Transverse colon (tissue), 4 donors: ENCODE results near the gene SLC45A1. TPM values are rescaled to one million over a fixed set of nuclear protein-coding genes. Genes with fewer than 3 reads are reported as not detected.
A peak's percentile ranks its signal among the peaks of the same experiment; 100 is the strongest.
"Not testable (repeated sequence)": the region's sequence is repeated elsewhere in the genome, so short reads cannot be mapped to it uniquely, and the experiment has no call there.

Experiments
- DNase-seq: peaks from one replicate; pipeline ENCODE4 v3.0.0-alpha.2; 2019
- H3K27ac ChIP-seq, 4 donors: fragments of 200-600 bp; sonication (generic); 2 replicates each; pipeline ENCODE4 v1.5.1; 2016 to 2018; ENCODE audit warnings: inconsistent platforms in 4 of 4
- H3K27me3 ChIP-seq: fragments of 200-600 bp; sonication (generic); 2 replicates; pipeline ENCODE4 v1.5.1; 2017; ENCODE audit warnings: inconsistent platforms
- H3K36me3 ChIP-seq, 4 donors: fragments of 200-600 bp; sonication (generic); 2 replicates each; pipeline ENCODE4 v1.5.1; 2017 to 2019; ENCODE audit warnings: inconsistent platforms in 4 of 4
- H3K4me1 ChIP-seq, 4 donors: fragments of 200-600 bp; sonication (generic); 2 replicates each; pipeline ENCODE4 v1.5.1; 2017 to 2020; ENCODE audit warnings: inconsistent platforms in 4 of 4
- H3K4me3 ChIP-seq, 4 donors: fragments of 200-600 bp; sonication (generic); 1 replicate in 1 of 4; 2 replicates in 3 of 4; pipeline versions ENCODE4 v1.5.1 to v1.6.1; 2017 to 2019; ENCODE audit warnings: inconsistent platforms in 4 of 4
- H3K9me3 ChIP-seq, 2 donors: fragments of 200-600 bp; sonication (generic); 2 replicates each; pipeline ENCODE4 v1.5.1; 2017 to 2019; ENCODE audit warnings: inconsistent platforms in 2 of 2
- EP300 ChIP-seq: sonication (generic); formaldehyde crosslinking; IDR thresholded peaks from one replicate; pipeline ENCODE4 v1.6.1; 2017; ENCODE audit warnings: antibody characterized with exemption, low read depth
- POLR2A ChIP-seq: fragments of 450-650 bp; IDR thresholded peaks from one replicate; pipeline ENCODE4 v1.6.1; 2016; ENCODE audit warnings: antibody characterized with exemption, mild to moderate bottlenecking, moderate library complexity
- POLR2AphosphoS5 ChIP-seq, 3 donors: sonication (generic); formaldehyde crosslinking; IDR thresholded peaks; one replicate each; pipeline ENCODE4 v1.6.1; 2016; ENCODE audit warnings: antibody characterized with exemption in 3 of 3
- WGBS, 2 donors: methylation state at CpG; one replicate each; pipeline ENCODE4 v1.1.5; 2018; ENCODE audit warnings: low coverage in 1 of 2; 5-methylcytosine and 5-hydroxymethylcytosine counted together
- in situ Hi-C, 4 donors: fragments of 200-750 bp; cut with MboI; loops; one replicate each; pipeline versions ENCODE4 v1.15.0 to v1.15.1; 2017; ENCODE audit warnings: low sequenced_read_pairs in 3 of 4, low pct_ligation_motif_present in 1 of 4, low pct_unique_long_range_greater_than_20kb in 1 of 4
- intact Hi-C: fragments of 100-400 bp; cut with DNase I; formaldehyde crosslinking; loops from one replicate; pipeline ENCODE4 v1.15.1; 2023; ENCODE audit warnings: low total_unique reads
- total RNA-seq, 4 donors: library from RNA; depleted of rRNA; stranded (reverse); fragments of >200 nt; gene quantifications; one replicate each; pipeline ENCODE4 v1.1.0, GENCODE V29; 2016
- TF ChIP-seq, protein P1 (sequence below), 5 experiments: fragments of 200-600 bp in 3 of 5; fragments of 450-650 bp in 2 of 5; sonication (generic) in 3 of 5; IDR thresholded peaks; 1 replicate in 2 of 5; 2 replicates in 3 of 5; pipeline ENCODE4 v1.5.1; 2016 to 2017; ENCODE audit warnings: antibody characterized with exemption in 5 of 5, inconsistent platforms in 3 of 5, mild to moderate bottlenecking in 2 of 5, moderate library complexity in 1 of 5

The SLC45A1 gene
- total RNA-seq, 4 donors from 2014 or later, result 2.3 to 7.1 (median 4.1) TPM

DNA sequence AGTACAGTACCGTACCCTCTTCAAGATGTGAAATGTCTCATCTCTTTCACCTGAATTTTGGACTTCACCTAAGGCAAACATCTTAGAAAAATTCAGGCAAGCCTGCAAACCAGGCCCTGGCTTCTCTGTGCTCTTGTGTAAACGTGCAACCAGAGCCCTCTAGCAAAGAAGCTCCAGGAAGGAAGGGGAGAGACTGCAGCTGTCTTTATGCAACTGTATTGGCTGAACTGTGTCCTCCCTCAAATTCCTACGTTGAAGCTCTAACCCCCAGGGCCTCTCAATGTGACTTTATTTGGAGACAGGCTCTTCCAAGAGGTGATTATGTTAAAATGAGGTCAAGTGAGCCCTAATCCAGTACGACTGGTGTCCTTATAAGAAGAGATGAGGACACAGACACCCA, 60.3 kb downstream of the SLC45A1 start:
- no peaks in the 10 kb centered on the region for H3K9me3 ChIP-seq
- no peak overlapping the region for H3K4me3 ChIP-seq
- TF ChIP-seq EP300 (no peak), POLR2AphosphoS5 (IDR thresholded peaks at IDR 0.05) (peak in 2 of 3 donors; percentile 17 to 45)
- WGBS, 2 donors, result 40 to 67% methylated on average over 1 to 4 of the region's 4 CpGs
- intact Hi-C loops (no loop called here), in situ Hi-C loops (no loop called here)
- peak overlapping the region; percentile 62 to 89 (median 80) for H3K27ac ChIP-seq
- H3K27me3 ChIP-seq, result no peaks in the 10 kb centered on the region
- H3K36me3 ChIP-seq, result no peaks in the 10 kb centered on the region
- H3K4me1 ChIP-seq, result peaks cover 36 to 89% (median 54%) of the 10 kb centered on the region in 4 donors
- DNase-seq, result no peak

DNA sequence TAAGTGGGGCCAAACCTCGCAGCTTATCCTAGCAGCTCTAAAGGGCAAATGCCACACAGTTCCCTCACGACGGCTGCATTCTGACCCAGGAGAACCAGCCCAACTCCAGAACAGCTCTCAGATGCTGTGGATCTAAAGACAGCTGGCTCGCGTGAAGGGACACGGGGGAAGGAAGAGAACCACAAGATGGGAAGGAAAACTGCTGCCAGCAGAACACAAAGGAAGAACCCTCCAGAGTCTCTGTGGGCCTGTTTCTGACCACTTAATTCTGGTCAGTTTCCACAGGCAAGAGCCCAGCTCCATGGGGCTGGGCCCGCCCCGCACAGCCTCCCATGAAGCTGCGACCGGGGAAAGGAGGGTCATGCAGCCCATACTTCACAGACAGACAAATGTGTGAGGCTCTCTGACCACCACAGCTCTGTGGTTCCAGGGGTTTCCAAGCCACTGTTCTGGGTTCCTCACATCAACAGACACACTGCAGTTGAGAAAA, 61.1 kb downstream of the SLC45A1 start:
- Histone ChIP-seq H3K27me3 (no peaks in the 10 kb centered on the region), H3K36me3 (peaks cover 0 to 6% (median 0%) of the 10 kb centered on the region in 4 donors), H3K4me1 (peaks cover 32 to 89% (median 47%) of the 10 kb centered on the region in 4 donors), H3K9me3 (no peaks in the 10 kb centered on the region), H3K27ac (peak overlapping the region; percentile 62 to 89 (median 80)), H3K4me3 (no peak overlapping the region)
- DNase-seq, result no peak
- intact Hi-C loops, result no loop called here
- 76 to 100% methylated on average over 1 to 10 of the region's 10 CpGs for WGBS, 2 donors
- no peak for TF ChIP-seq EP300
- TF ChIP-seq POLR2A, result no peak
- no peak for TF ChIP-seq POLR2AphosphoS5 (IDR thresholded peaks at IDR 0.05)
- TF ChIP-seq, protein P1, sequence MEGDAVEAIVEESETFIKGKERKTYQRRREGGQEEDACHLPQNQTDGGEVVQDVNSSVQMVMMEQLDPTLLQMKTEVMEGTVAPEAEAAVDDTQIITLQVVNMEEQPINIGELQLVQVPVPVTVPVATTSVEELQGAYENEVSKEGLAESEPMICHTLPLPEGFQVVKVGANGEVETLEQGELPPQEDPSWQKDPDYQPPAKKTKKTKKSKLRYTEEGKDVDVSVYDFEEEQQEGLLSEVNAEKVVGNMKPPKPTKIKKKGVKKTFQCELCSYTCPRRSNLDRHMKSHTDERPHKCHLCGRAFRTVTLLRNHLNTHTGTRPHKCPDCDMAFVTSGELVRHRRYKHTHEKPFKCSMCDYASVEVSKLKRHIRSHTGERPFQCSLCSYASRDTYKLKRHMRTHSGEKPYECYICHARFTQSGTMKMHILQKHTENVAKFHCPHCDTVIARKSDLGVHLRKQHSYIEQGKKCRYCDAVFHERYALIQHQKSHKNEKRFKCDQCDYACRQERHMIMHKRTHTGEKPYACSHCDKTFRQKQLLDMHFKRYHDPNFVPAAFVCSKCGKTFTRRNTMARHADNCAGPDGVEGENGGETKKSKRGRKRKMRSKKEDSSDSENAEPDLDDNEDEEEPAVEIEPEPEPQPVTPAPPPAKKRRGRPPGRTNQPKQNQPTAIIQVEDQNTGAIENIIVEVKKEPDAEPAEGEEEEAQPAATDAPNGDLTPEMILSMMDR (IDR thresholded peaks at IDR 0.05), result no peak
- in situ Hi-C loops, result no loop called here

DNA sequence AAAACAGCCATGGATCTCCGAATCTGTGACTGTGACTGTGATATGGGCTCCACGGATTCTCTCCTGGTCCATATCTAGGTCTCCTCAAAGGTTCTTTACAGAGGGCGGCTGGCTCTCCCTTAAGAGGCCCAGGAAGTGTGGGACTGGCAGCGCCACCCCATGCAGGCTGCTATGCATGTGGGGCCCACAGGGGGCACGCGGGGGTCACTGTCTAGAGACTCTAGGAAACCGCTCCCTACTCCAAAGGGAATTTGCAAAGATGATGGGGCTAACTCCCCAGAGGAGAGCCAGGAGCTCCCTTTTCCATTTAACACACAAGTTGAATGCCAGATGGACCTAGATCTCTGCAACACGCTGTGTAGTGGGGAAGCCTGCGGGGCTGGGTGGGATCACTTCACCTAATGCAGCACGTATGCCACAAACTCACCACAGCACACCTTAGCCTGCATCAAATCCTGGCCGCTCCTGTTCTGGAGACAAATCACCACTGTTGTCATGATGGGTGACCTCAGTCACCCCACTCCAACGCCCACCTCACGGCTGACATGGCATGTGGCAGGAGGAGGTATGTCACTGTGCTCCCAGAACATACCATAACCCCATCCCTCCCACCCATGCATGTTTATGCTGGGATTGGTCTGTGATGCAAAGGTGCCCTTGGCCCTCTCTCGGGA, 61.7 kb downstream of the SLC45A1 start:
- H3K4me1 ChIP-seq, result peaks cover 29 to 87% (median 41%) of the 10 kb centered on the region in 4 donors
- 83 to 100% methylated on average over 3 to 13 of the region's 14 CpGs for WGBS, 2 donors
- peaks cover 0 to 6% (median 0%) of the 10 kb centered on the region in 4 donors for H3K36me3 ChIP-seq
- no peaks in the 10 kb centered on the region for H3K27me3 ChIP-seq
- no peak for TF ChIP-seq POLR2A
- no peak for TF ChIP-seq EP300
- TF ChIP-seq, protein P1 (IDR thresholded peaks at IDR 0.05), result no peak
- no peak for TF ChIP-seq POLR2AphosphoS5 (IDR thresholded peaks at IDR 0.05)
- intact Hi-C loops, result no loop called here
- no peak overlapping the region for H3K4me3 ChIP-seq
- peak overlapping the region; percentile 62 to 89 (median 80) for H3K27ac ChIP-seq
- no peaks in the 10 kb centered on the region for H3K9me3 ChIP-seq
- DNase-seq, result no peak
- in situ Hi-C loops, result no loop called here

DNA sequence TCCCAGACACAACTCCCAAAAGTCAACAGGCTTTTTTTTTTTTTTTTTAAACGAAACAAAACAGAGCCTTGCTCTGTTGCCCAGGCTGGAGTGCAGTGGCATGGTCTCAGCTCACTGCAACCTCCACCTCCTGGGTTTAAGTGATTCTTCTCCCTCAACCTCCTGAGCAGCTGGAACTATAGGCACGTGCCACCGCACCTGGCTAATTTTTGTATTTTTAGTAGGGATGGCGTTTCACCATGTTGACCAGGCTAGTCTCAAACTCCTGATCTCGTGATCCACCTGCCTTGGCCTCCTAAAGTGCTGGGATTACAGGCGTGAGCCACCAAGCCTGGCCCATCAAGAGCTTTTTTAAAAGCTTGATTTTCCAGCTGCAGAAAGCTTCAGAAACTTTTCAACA, 62.4 kb downstream of the SLC45A1 start:
- in situ Hi-C loops, H3K36me3 ChIP-seq, intact Hi-C loops, H3K4me3 ChIP-seq, H3K9me3 ChIP-seq, H3K27me3 ChIP-seq, DNase-seq: not testable (repeated sequence)
- 82 to 100% methylated on average over 2 to 6 of the region's 6 CpGs for WGBS, 2 donors
- H3K4me1 ChIP-seq, result peaks cover 25 to 84% (median 38%) of the 10 kb centered on the region in 4 donors
- H3K27ac ChIP-seq, result peak overlapping the region; percentile 62 to 89 (median 80)

DNA sequence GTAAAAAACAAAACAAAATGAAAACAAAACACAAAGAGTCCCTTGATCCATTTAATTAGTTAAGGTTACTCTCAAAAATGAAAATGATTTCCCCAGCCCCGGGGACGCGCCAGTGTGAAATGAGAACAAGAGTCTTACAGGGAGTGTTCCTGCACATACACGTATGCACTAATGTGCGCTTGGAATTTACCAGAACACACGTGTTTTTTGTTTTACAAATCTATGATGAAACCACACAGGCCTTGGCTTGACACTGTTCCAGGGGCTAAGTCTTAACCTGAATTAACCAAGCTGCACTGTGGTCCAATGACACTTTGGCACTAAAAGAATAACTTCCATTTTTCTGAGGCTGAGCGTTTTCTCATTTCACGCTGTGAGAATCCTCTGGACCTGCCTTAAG, 63.7 kb downstream of the SLC45A1 start:
- Histone ChIP-seq H3K4me3 (no peak overlapping the region), H3K9me3 (no peaks in the 10 kb centered on the region), H3K27me3 (no peaks in the 10 kb centered on the region), H3K27ac (peak overlapping the region; percentile 28 to 89 (median 49)), H3K4me1 (peaks cover 25 to 85% (median 40%) of the 10 kb centered on the region in 4 donors), H3K36me3 (peaks cover 0 to 6% (median 0%) of the 10 kb centered on the region in 4 donors)
- 73 to 88% methylated on average over 8 of the region's 8 CpGs for WGBS, 2 donors
- TF ChIP-seq POLR2A (no peak), EP300 (no peak), POLR2AphosphoS5 (IDR thresholded peaks at IDR 0.05) (no peak)
- TF ChIP-seq, protein P1 (IDR thresholded peaks at IDR 0.05), result no peak
- intact Hi-C loops, result no loop called here
- no peak for DNase-seq
- in situ Hi-C loops, result no loop called here
